Stimulated activated CD8-positive, alpha-beta memory T cell treated with anti-CD3 and anti-CD28 coated beads, Interleukin-12 subunit alpha, Interleukin-12 subunit beta, amount 100 ng/mL, for 24 hours (primary cell): Measurements from ENCODE around the gene CLDN3.

Source experiments
- DNase-seq: peaks from one replicate; pipeline ENCODE4 v3.0.0-alpha.2; 2020; ENCODE audit errors: extremely low read depth

CLDN3 gene

GRCh38 chr7:73770860-73771670 is 995 bp upstream of the CLDN3 start:
- no peak for DNase-seq

DNA sequence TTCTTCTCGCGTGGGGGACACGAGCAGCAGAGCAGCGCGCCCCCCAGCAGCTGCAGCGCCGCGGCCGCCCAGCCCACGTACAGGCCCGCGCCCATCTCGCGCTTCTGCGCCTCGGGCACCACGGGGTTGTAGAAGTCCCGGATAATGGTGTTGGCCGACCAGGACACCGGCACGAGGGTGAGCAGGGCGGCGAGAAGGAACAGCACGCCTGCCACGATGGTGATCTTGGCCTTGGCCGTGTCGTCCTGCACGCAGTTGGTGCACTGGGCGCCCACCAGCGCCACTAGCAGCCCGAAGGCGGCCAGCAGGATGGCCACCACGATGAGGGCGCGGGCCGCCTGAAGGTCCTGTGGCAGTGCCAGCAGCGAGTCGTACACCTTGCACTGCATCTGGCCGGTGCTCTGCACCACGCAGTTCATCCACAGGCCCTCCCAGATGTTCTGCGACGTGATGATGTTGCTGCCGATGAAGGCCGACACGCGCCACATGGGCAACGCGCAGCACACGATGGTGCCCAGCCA is 529 bp downstream of the CLDN3 start:
- DNase-seq, result no peak

DNA sequence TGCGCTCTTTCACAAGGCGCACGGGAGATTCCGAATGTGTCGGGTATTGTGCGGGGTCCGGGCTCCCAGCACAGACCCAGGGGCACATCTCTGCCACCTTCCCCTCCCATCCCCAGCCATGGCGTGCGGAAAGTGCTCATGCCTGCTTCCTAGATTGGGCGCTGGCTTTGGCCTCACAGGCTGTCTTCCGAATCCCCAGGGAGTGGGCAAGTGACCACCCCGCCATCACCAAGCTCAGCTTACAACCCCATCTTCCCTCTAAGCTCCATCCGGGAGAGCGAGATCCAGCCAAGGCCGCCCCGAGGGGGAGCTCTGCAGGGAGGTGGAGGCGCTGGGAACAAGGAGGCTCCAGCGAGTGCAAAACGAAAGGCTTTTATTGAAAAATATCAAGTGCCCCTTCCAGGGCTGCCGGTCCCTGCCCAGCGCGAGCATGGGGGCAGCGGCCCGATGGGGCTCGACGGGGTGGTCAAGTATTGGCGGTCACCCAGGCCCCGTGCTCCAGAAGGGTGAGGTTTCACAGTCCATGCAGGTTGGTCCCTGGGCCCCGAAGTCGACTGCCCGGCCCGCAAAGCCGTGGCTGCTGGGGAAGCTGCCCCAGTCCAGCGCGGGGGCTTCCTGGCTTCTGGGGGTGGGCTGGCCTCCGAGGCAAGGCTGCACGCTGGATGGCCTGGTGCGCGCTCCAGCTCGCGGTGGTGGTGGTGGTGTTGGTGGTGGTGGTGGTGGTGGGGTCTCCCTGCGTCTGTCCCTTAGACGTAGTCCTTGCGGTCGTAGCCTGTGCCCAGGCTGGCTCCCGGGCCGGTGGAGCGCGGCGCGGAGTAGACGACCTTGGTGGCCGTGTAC is 1.2 kb downstream of the CLDN3 start:
- no peak for DNase-seq

- DNase-seq, result no peak
These were observed 3.4 kb downstream of the CLDN3 start for GRCh38 chr7:73766556-73767229.

- no peak for DNase-seq
These were observed 7.4 kb downstream of the CLDN3 start for GRCh38 chr7:73762659-73762999.

DNA sequence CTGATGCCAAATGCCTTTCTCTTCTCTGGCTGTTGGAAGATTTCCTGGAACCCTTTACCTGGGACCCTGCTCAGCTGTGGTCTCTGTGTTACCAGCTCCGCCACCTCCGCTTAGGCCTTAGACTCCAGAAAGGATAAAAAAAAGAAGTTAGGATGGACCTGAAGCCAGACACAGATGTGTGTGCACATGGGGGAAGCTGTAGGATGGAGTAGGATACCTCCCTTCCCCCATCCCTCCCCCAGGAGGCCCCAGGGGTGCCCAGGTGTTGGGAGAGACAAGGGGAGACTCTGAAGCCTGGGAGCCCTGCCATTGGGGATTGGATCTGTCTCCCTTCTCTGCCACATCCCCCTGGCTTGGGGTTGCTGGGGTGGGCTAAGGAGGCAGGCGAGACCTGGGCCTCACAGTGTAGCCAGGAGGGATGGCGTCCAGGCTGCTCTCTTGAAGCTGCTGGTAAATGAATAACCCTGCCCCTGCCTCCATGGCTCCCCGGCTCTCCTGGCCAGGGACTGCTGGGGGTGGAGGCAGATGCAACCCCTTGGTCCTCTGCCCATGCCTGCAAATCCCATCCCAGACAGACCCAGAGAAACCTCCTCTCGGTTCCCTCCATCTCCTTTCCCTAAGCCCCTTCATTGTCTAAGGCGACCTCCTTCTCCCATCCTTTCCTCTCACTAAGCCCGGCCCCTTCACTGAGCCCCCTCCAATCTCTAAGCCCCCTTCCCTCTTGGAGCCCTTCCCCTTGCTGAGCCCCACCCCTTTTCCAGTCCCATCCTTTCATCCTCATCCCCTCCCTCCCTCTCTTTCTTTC is 8.0 kb downstream of the CLDN3 start:
- no peak for DNase-seq

DNA sequence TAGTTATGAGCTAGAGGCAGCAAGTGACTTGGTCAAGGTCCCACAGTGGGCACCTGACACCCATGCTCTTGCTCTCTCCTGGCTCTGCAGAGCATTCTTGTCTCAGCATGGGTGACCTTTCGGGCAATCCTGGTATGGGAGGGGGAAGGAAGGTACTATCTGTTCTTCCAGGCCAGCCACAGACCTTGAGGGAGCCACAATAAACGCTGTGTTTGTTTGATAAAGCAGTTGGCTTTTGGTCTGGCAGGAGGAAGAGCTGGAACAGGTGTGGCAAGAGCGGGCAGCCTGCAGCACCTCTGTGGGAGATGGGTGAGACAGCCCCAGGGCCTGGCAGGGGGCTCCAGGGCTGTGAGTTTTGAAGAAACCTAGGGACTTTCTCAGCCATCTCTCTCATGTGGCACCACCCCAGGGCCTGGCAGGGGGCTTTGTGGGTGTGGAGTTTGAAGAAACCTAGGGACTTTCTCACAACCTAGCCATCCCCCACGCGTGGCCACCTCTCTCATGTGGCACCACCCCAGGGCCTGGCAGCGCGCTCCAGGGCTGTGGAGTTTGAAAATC is 11.4 kb downstream of the CLDN3 start:
- DNase-seq, result no peak

- no peak for DNase-seq
These were observed 19.9 kb downstream of the CLDN3 start for GRCh38 chr7:73749931-73750776.

- no peak for DNase-seq
These were observed 23.7 kb downstream of the CLDN3 start for GRCh38 chr7:73746378-73746777.

- DNase-seq, result no peak
These were observed 27.1 kb downstream of the CLDN3 start for GRCh38 chr7:73742753-73743641.

GRCh38 chr7:73742338-73742752 is 27.7 kb downstream of the CLDN3 start:
- DNase-seq, result no peak

- no peak for DNase-seq
These were observed 28.5 kb downstream of the CLDN3 start for GRCh38 chr7:73741600-73741999.

- DNase-seq, result no peak
These were observed 29.3 kb downstream of the CLDN3 start for GRCh38 chr7:73740771-73741170.

- DNase-seq, result no peak
These were observed 29.9 kb downstream of the CLDN3 start for GRCh38 chr7:73740212-73740611.

DNA sequence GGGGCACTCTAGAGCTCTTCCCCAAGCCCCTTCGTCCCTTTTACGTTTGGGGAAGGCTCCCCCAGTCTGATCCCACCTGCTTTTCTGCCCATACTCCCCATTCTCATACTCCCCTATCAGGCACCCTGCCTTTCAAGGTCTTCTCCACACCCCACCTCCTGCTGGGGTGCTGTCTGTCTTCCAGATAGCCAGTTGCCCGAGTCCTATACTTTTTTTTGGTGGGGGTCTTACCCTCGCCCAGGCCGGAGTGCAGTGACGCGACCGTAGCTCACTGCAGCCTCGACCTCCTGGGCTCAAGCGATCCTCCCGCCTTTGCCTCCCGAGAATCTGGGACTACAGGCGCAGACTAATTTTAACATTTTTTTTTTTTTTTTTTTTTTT is 30.7 kb downstream of the CLDN3 start:
- no peak for DNase-seq

GRCh38 chr7:73738612-73739386 is 31.3 kb downstream of the CLDN3 start, which contains the start of gene ABHD11:
Gene ABHD11, minus strand, starts transcription at chr7:73738802. Its CDS starts 32 bp downstream, at chr7:73738770.
- peak; percentile 95 for DNase-seq

DNA sequence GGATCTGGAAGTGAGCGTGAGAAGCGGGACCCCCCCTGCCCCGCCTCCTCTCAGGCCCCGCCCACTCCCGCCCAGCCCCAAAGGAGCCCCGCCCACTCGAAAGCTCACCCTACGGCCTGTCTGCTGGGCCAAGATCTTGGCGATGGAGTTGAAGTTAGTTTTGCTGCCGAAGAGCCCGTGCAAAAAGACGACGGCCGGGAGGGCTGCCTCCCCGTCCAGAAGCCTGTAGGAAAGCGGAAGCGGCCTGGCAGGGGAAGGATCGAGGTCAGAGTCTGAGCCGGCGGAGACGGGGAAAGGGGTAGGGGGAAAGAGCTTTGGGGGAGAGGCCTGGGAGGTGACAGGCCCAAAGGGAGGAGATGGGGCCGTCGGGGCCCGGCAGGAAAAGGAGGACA is 31.9 kb downstream of the CLDN3 start:
- DNase-seq, result no peak

DNA sequence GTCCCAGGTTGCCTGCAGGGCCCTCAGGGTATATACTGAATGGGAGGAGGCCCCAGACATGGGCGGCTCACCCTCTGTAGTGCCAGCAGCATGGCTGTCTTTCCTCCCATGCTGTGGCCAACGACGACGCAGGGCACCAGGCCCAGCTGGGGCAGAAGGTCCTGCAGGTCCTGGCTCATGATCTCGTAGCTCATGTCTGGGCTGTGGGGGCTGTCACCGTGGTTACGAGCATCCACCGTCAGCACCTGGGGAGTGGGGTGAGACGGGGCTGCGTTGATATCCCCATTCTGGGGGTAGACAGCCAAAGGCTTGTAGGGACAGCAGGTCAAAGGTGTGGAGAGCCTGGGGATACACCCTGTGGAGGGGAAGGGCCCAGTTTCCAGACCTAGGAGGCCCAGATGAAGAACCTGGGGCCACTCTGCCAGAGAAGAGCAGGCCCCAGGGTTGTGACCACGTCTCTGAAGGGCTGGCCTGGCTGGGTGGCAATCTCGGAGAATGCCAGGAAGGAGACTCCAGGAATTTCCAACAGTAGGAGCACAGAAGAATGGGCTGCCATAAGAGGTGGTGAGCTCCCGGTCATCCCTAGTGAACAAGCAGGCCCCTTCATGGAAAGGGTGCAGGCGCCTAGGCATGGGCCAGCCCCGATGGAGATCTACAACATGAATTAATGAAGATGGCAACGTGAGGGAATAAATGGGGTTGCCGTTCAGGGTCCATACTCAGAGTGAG is 32.4 kb downstream of the CLDN3 start:
- DNase-seq, result no peak
